Measurements from ENCODE around the gene C3orf33. TPM values are rescaled to one million over a fixed set of nuclear protein-coding genes. Genes with fewer than 3 reads are reported as not detected.

C3orf33 gene
- total RNA-seq, 4 donors from 2014 or later, result 1.8 to 3.7 (median 2.2) TPM

- no peak for DNase-seq (ENCODE audit: low spot score in 2 of 2)
- 61% methylated on average over 5 of the region's 5 CpGs for whole genome bisulfite sequencing
- no peak overlapping the region for H3K27ac ChIP-seq
- no peak overlapping the region for H3K4me3 ChIP-seq
- H3K36me3 ChIP-seq, result no peaks in the 10 kb centered on the region
- TF ChIP-seq CTCF (IDR thresholded peaks at IDR 0.05), result no peak
- no peak for TF ChIP-seq EP300 (IDR thresholded peaks at IDR 0.05)
- no peak for TF ChIP-seq POLR2AphosphoS5 (IDR thresholded peaks at IDR 0.05)
- TF ChIP-seq POLR2A (IDR thresholded peaks at IDR 0.05), result no peak
- H3K4me1 ChIP-seq, result no peaks in the 10 kb centered on the region
- H3K27me3 ChIP-seq, result no peaks in the 10 kb centered on the region
- H3K9me3 ChIP-seq, result peaks cover 6% of the 10 kb centered on the region
Observed at GRCh38 chr3:155714295-155714718, 91.8 kb downstream of the C3orf33 start.

Other genes starting within 250 kb of the C3orf33 start
- gene PLCH1, start 61.2 kb downstream of the C3orf33 start, total RNA-seq, result 1 to 10 TPM in 1 of 4 donors, under 1 TPM in 3; 0.68 to 1.2 (median 0.87) TPM
- 10 to 100 TPM; 21.2 to 25.4 (median 22.9) TPM for gene SLC33A1, start 48.1 kb upstream of the C3orf33 start, total RNA-seq
- gene GMPS, start 64.4 kb upstream of the C3orf33 start, total RNA-seq, result 10 to 100 TPM; 33.9 to 39.5 (median 39.3) TPM